Caco-2 (cell line): ENCODE results near the gene TUT4. TPM values are rescaled to one million over a fixed set of nuclear protein-coding genes. Genes with fewer than 3 reads are reported as not detected.

ENCODE experiments used
- BruUV-seq: library from RNA; stranded (reverse); fragments of 400-500 nt; replicated peaks from 2 replicates; lab custom pipeline; 2021; lab: Mats Ljungman, UMichigan
- CTCF ChIA-PET: fragments of 300-600 bp; sonication (Branson Sonifier 250); formaldehyde crosslinking; loops from one replicate; lab custom pipeline; 2022; ENCODE audit warnings: antibody characterized with exemption; lab: Charles Lee
- POLR2A ChIA-PET: fragments of 300-600 bp; sonication (Branson Sonifier 250); formaldehyde crosslinking; loops from one replicate; lab custom pipeline; 2022; ENCODE audit warnings: antibody characterized with exemption; lab: Charles Lee
- DNase-seq, 2 experiments: peaks; one replicate each; pipeline versions ENCODE4 v3.0.0 to v3.0.0-alpha.2; 2020 to 2022
- H3K27me3 ChIP-seq: replicated peaks from 2 replicates; pipeline ENCODE4 v1.6.0; 2011; ENCODE audit warnings: low read length; ENCODE audit not compliant: control insufficient read depth, insufficient read depth
- H3K36me3 ChIP-seq: 2 replicates; pipeline ENCODE4 v1.5.1; 2011; ENCODE audit warnings: low read length; ENCODE audit not compliant: control insufficient read depth, insufficient read depth
- H3K4me1 ChIP-seq: fragments of 250-450 bp; sonication (Bioruptor Pico); 2 replicates; pipeline ENCODE4 v1.5.1; 2020; ENCODE audit warnings: mild to moderate bottlenecking
- H3K4me3 ChIP-seq: 2 replicates; pipeline ENCODE4 v1.5.1; 2011; ENCODE audit warnings: low read depth, mild to moderate bottlenecking, control low read depth, low read length
- H3K9me3 ChIP-seq: fragments of 250-450 bp; sonication (Bioruptor Pico); 2 replicates; pipeline ENCODE4 v1.5.1; 2020; ENCODE audit warnings: mild to moderate bottlenecking, moderate library complexity
- H3K27ac Mint-ChIP-seq: one replicate; pipeline ENCODE4 v1.8.0; 2022; ENCODE audit warnings: mixed read lengths; ENCODE audit not compliant: unreplicated experiment
- H3K27me3 Mint-ChIP-seq: one replicate; pipeline ENCODE4 v1.8.0; 2022; ENCODE audit warnings: mixed read lengths; ENCODE audit not compliant: insufficient read depth, unreplicated experiment
- H3K36me3 Mint-ChIP-seq: one replicate; pipeline ENCODE4 v1.8.0; 2022; ENCODE audit warnings: mild to moderate bottlenecking, mixed read lengths; ENCODE audit not compliant: insufficient read depth, unreplicated experiment
- H3K4me1 Mint-ChIP-seq: one replicate; pipeline ENCODE4 v1.8.0; 2022; ENCODE audit warnings: low read depth, mixed read lengths; ENCODE audit not compliant: unreplicated experiment
- H3K4me3 Mint-ChIP-seq: one replicate; pipeline ENCODE4 v1.8.0; 2022; ENCODE audit warnings: mild to moderate bottlenecking, moderate library complexity, mixed read lengths; ENCODE audit not compliant: unreplicated experiment
- H3K9me3 Mint-ChIP-seq: one replicate; pipeline ENCODE4 v1.8.0; 2022; ENCODE audit warnings: mixed read lengths; ENCODE audit not compliant: unreplicated experiment
- intact Hi-C: fragments of 100-400 bp; cut with micrococcal nuclease; formaldehyde crosslinking; loops from one replicate; pipeline ENCODE4 v1.10.0; 2022; ENCODE audit not compliant: unreplicated experiment
- total RNA-seq: library from RNA; stranded (reverse); gene quantifications from 2 replicates; pipeline ENCODE4 v1.2.3, GENCODE V29; 2022
- TF ChIP-seq, protein P1 (sequence below), 2 experiments: fragments of 200-600 bp in 1 of 2; IDR thresholded peaks; 1 replicate in 1 of 2; 2 replicates in 1 of 2; pipeline versions ENCODE4 v1.5.1 to v1.8.0; 2011 to 2022; ENCODE audit warnings: antibody characterized with exemption in 1 of 2, control low read depth in 1 of 2, inconsistent platforms in 1 of 2, low read depth in 1 of 2, low read length in 1 of 2, mild to moderate bottlenecking in 1 of 2, moderate library complexity in 1 of 2; ENCODE audit not compliant: insufficient read depth in 1 of 2, severe bottlenecking in 1 of 2, unreplicated experiment in 1 of 2

Gene TUT4
- total RNA-seq, 1 experiment from 2014 or later, result 54.9 TPM

GRCh38 chr1:52576074-52576473 lies 23.2 kb upstream of the TUT4 start:
- ChIA-PET CTCF (no interaction called here), POLR2A (no interaction called here)
- Histone ChIP-seq H3K36me3 (no peaks in the 10 kb centered on the region), H3K4me1 (no peaks in the 10 kb centered on the region), H3K4me3 (no peak overlapping the region), H3K27me3 (no peaks in the 10 kb centered on the region), H3K9me3 (no peaks in the 10 kb centered on the region)
- Mint-ChIP-seq H3K4me3 (no peak overlapping the region), H3K27ac (no peak overlapping the region), H3K36me3 (no peaks in the 10 kb centered on the region), H3K9me3 (no peaks in the 10 kb centered on the region), H3K27me3 (no peaks in the 10 kb centered on the region), H3K4me1 (no peaks in the 10 kb centered on the region)
- intact Hi-C loops, result no loop called here
- no peak for DNase-seq
- no TSS peak for BruUV-seq
- TF ChIP-seq, protein P1, sequence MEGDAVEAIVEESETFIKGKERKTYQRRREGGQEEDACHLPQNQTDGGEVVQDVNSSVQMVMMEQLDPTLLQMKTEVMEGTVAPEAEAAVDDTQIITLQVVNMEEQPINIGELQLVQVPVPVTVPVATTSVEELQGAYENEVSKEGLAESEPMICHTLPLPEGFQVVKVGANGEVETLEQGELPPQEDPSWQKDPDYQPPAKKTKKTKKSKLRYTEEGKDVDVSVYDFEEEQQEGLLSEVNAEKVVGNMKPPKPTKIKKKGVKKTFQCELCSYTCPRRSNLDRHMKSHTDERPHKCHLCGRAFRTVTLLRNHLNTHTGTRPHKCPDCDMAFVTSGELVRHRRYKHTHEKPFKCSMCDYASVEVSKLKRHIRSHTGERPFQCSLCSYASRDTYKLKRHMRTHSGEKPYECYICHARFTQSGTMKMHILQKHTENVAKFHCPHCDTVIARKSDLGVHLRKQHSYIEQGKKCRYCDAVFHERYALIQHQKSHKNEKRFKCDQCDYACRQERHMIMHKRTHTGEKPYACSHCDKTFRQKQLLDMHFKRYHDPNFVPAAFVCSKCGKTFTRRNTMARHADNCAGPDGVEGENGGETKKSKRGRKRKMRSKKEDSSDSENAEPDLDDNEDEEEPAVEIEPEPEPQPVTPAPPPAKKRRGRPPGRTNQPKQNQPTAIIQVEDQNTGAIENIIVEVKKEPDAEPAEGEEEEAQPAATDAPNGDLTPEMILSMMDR (IDR thresholded peaks at IDR 0.05; ENCODE audit: insufficient read depth in 1 of 2, low read depth in 1 of 2, low read length in 1 of 2, severe bottlenecking in 1 of 2, unreplicated experiment in 1 of 2), result no peak

GRCh38 chr1:52574594-52574993 lies 21.7 kb upstream of the TUT4 start:
- Mint-ChIP-seq H3K4me1 (no peaks in the 10 kb centered on the region), H3K36me3 (no peaks in the 10 kb centered on the region), H3K27me3 (no peaks in the 10 kb centered on the region), H3K4me3 (no peak overlapping the region), H3K9me3 (no peaks in the 10 kb centered on the region), H3K27ac (no peak overlapping the region)
- no peaks in the 10 kb centered on the region for H3K27me3 ChIP-seq
- no peaks in the 10 kb centered on the region for H3K4me1 ChIP-seq
- intact Hi-C loops, result no loop called here
- ChIA-PET CTCF (no interaction called here), POLR2A (no interaction called here)
- TF ChIP-seq, protein P1 (IDR thresholded peaks at IDR 0.05; ENCODE audit: insufficient read depth in 1 of 2, low read depth in 1 of 2, low read length in 1 of 2, severe bottlenecking in 1 of 2, unreplicated experiment in 1 of 2), result no peak
- DNase-seq, result no peak
- no peaks in the 10 kb centered on the region for H3K36me3 ChIP-seq
- H3K9me3 ChIP-seq, result no peaks in the 10 kb centered on the region
- H3K4me3 ChIP-seq, result no peak overlapping the region
- BruUV-seq, result no TSS peak

- H3K27me3 Mint-ChIP-seq, result no peaks in the 10 kb centered on the region
- no TSS peak for BruUV-seq
Observed at GRCh38 chr1:52572387-52572786, 19.5 kb upstream of the TUT4 start.

More at GRCh38 chr1:52572387-52572786, 19.5 kb upstream of the TUT4 start:
- H3K4me3 Mint-ChIP-seq, result no peak overlapping the region
- ChIA-PET POLR2A (no interaction called here), CTCF (no interaction called here)
- no peak for DNase-seq
- intact Hi-C loops, result no loop called here
- Histone ChIP-seq H3K4me3 (no peak overlapping the region), H3K9me3 (no peaks in the 10 kb centered on the region), H3K4me1 (no peaks in the 10 kb centered on the region), H3K36me3 (no peaks in the 10 kb centered on the region), H3K27me3 (no peaks in the 10 kb centered on the region)
- H3K9me3 Mint-ChIP-seq, result no peaks in the 10 kb centered on the region
- H3K27ac Mint-ChIP-seq, result no peak overlapping the region
- peaks cover 10% of the 10 kb centered on the region for H3K4me1 Mint-ChIP-seq
- TF ChIP-seq, protein P1 (IDR thresholded peaks at IDR 0.05; ENCODE audit: insufficient read depth in 1 of 2, low read depth in 1 of 2, low read length in 1 of 2, severe bottlenecking in 1 of 2, unreplicated experiment in 1 of 2), result no peak
- no peaks in the 10 kb centered on the region for H3K36me3 Mint-ChIP-seq
